8988T (cell line): Measurements from ENCODE around the gene PSMD5.

Experiments used
- DNase-seq: peaks from one replicate; pipeline ENCODE4 v3.0.0; 2011

PSMD5 gene

GRCh38 chr9:120874226-120875194 lies 31.8 kb upstream of the PSMD5 start:
- no peak for DNase-seq

- DNase-seq = no peak
These were observed 30.8 kb upstream of the PSMD5 start for GRCh38 chr9:120873512-120873911.

- no peak for DNase-seq
These were observed 30.2 kb upstream of the PSMD5 start for GRCh38 chr9:120872791-120873502.

- DNase-seq = no peak
These were observed 27.5 kb upstream of the PSMD5 start for GRCh38 chr9:120870206-120870605.

GRCh38 chr9:120869726-120870125 lies 27.0 kb upstream of the PSMD5 start:
- no peak for DNase-seq

GRCh38 chr9:120869360-120869687 lies 26.6 kb upstream of the PSMD5 start:
- DNase-seq = no peak

- peak; percentile 87 for DNase-seq
These were observed 26.1 kb upstream of the PSMD5 start for GRCh38 chr9:120868676-120869359.

- DNase-seq = no peak
These were observed 25.6 kb upstream of the PSMD5 start for GRCh38 chr9:120868339-120868675.

GRCh38 chr9:120867676-120868338 lies 25.1 kb upstream of the PSMD5 start:
- DNase-seq = no peak

GRCh38 chr9:120866651-120867050 lies 23.9 kb upstream of the PSMD5 start:
- no peak for DNase-seq

GRCh38 chr9:120865809-120866208 lies 23.1 kb upstream of the PSMD5 start:
- DNase-seq = no peak

GRCh38 chr9:120865176-120865575 lies 22.5 kb upstream of the PSMD5 start:
- no peak for DNase-seq

GRCh38 chr9:120864719-120865118 lies 22.0 kb upstream of the PSMD5 start:
- no peak for DNase-seq

GRCh38 chr9:120863833-120864232 lies 21.1 kb upstream of the PSMD5 start:
- DNase-seq = no peak

GRCh38 chr9:120862452-120862851 lies 19.7 kb upstream of the PSMD5 start:
- no peak for DNase-seq

- DNase-seq = no peak
These were observed 19.2 kb upstream of the PSMD5 start for GRCh38 chr9:120861935-120862334.

GRCh38 chr9:120860083-120860482 lies 17.4 kb upstream of the PSMD5 start:
- no peak for DNase-seq

- DNase-seq = no peak
These were observed 16.6 kb upstream of the PSMD5 start for GRCh38 chr9:120859361-120859760.

GRCh38 chr9:120857902-120858301 lies 15.2 kb upstream of the PSMD5 start:
- DNase-seq = no peak

GRCh38 chr9:120857481-120857880 lies 14.8 kb upstream of the PSMD5 start:
- no peak for DNase-seq

- DNase-seq = no peak
These were observed 14.0 kb upstream of the PSMD5 start for GRCh38 chr9:120856700-120857099.

GRCh38 chr9:120855827-120856670 lies 13.3 kb upstream of the PSMD5 start:
- DNase-seq = no peak
